Activated naive CD8-positive, alpha-beta T cell treated with anti-CD3 and anti-CD28 coated beads, Interleukin-2, amount 50 U/mL, for 24 hours (primary cell): ENCODE results near the gene MAN1C1.

Experiments
- ATAC-seq: fragments of 150-1000 bp; cut with Tn5 transposase; one replicate; pipeline ENCODE4 v1.10.0; 2021
- DNase-seq: peaks from one replicate; pipeline ENCODE4 v3.0.0; 2021
- H3K27ac Mint-ChIP-seq: one replicate; pipeline ENCODE4 v1.8.0; 2021; ENCODE audit warnings: mild to moderate bottlenecking, mixed read lengths
- H3K27me3 Mint-ChIP-seq: one replicate; pipeline ENCODE4 v1.8.0; 2021; ENCODE audit warnings: mixed read lengths
- H3K36me3 Mint-ChIP-seq: one replicate; pipeline ENCODE4 v1.8.0; 2021; ENCODE audit warnings: low read depth, mixed read lengths
- H3K4me1 Mint-ChIP-seq: one replicate; pipeline ENCODE4 v1.8.0; 2021; ENCODE audit warnings: mixed read lengths
- H3K4me3 Mint-ChIP-seq: one replicate; pipeline ENCODE4 v1.8.0; 2021; ENCODE audit warnings: mild to moderate bottlenecking, moderate library complexity, mixed read lengths
- H3K9me3 Mint-ChIP-seq: one replicate; pipeline ENCODE4 v1.8.0; 2021; ENCODE audit warnings: mixed read lengths

Gene MAN1C1

GRCh38 chr1:25774206-25774803 lies 157.7 kb downstream of the MAN1C1 start:
- Mint-ChIP-seq H3K9me3 (no peaks in the 10 kb centered on the region), H3K27ac (peak overlapping the region; percentile 75), H3K36me3 (no peaks in the 10 kb centered on the region), H3K4me1 (peaks cover 58% of the 10 kb centered on the region), H3K27me3 (peaks cover 6% of the 10 kb centered on the region), H3K4me3 (peak overlapping the region; percentile 52)
- no peak for ATAC-seq
- DNase-seq, result no peak

- H3K4me3 Mint-ChIP-seq, result peak overlapping the region; percentile 52
- H3K36me3 Mint-ChIP-seq, result no peaks in the 10 kb centered on the region
- H3K9me3 Mint-ChIP-seq, result no peaks in the 10 kb centered on the region
- H3K27ac Mint-ChIP-seq, result peak overlapping the region; percentile 75
- peak; percentile 83 for DNase-seq
- ATAC-seq, result peak; percentile 86
- peaks cover 6% of the 10 kb centered on the region for H3K27me3 Mint-ChIP-seq
- H3K4me1 Mint-ChIP-seq, result peaks cover 53% of the 10 kb centered on the region
Measured at GRCh38 chr1:25774921-25775771, 158.6 kb downstream of the MAN1C1 start.

GRCh38 chr1:25779388-25779787 lies 162.8 kb downstream of the MAN1C1 start:
- Mint-ChIP-seq H3K4me3 (no peak overlapping the region), H3K27me3 (no peaks in the 10 kb centered on the region), H3K36me3 (no peaks in the 10 kb centered on the region), H3K9me3 (no peaks in the 10 kb centered on the region), H3K27ac (no peak overlapping the region), H3K4me1 (peaks cover 16% of the 10 kb centered on the region)
- ATAC-seq (no peak), DNase-seq (no peak)

- Mint-ChIP-seq H3K4me1 (peaks cover 10% of the 10 kb centered on the region), H3K27me3 (no peaks in the 10 kb centered on the region), H3K27ac (no peak overlapping the region), H3K4me3 (no peak overlapping the region), H3K36me3 (no peaks in the 10 kb centered on the region), H3K9me3 (no peaks in the 10 kb centered on the region)
- no peak for DNase-seq
- no peak for ATAC-seq
Measured at GRCh38 chr1:25779894-25780293, 163.3 kb downstream of the MAN1C1 start.

- no peak for DNase-seq
- H3K27me3 Mint-ChIP-seq, result no peaks in the 10 kb centered on the region
- ATAC-seq, result no peak
- H3K4me1 Mint-ChIP-seq, result peaks cover 4% of the 10 kb centered on the region
- H3K9me3 Mint-ChIP-seq, result no peaks in the 10 kb centered on the region
- no peak overlapping the region for H3K4me3 Mint-ChIP-seq
- no peaks in the 10 kb centered on the region for H3K36me3 Mint-ChIP-seq
- no peak overlapping the region for H3K27ac Mint-ChIP-seq
Measured at GRCh38 chr1:25780318-25781129, 163.9 kb downstream of the MAN1C1 start.

GRCh38 chr1:25781130-25781433 lies 164.5 kb downstream of the MAN1C1 start:
- no peak overlapping the region for H3K4me3 Mint-ChIP-seq
- H3K27ac Mint-ChIP-seq, result no peak overlapping the region
- ATAC-seq (no peak), DNase-seq (no peak)
- H3K27me3 Mint-ChIP-seq, result no peaks in the 10 kb centered on the region
- peaks cover under 1% of the 10 kb centered on the region for H3K4me1 Mint-ChIP-seq
- H3K36me3 Mint-ChIP-seq, result no peaks in the 10 kb centered on the region
- no peaks in the 10 kb centered on the region for H3K9me3 Mint-ChIP-seq

GRCh38 chr1:25782608-25783201 lies 166.1 kb downstream of the MAN1C1 start:
- ATAC-seq (no peak), DNase-seq (no peak)
- no peaks in the 10 kb centered on the region for H3K36me3 Mint-ChIP-seq
- no peak overlapping the region for H3K4me3 Mint-ChIP-seq
- no peaks in the 10 kb centered on the region for H3K9me3 Mint-ChIP-seq
- no peaks in the 10 kb centered on the region for H3K27me3 Mint-ChIP-seq
- H3K4me1 Mint-ChIP-seq, result peaks cover 2% of the 10 kb centered on the region
- H3K27ac Mint-ChIP-seq, result no peak overlapping the region

GRCh38 chr1:25784575-25785051 lies 168.0 kb downstream of the MAN1C1 start:
- no peaks in the 10 kb centered on the region for H3K36me3 Mint-ChIP-seq
- H3K4me3 Mint-ChIP-seq, result no peak overlapping the region
- ATAC-seq (no peak), DNase-seq (no peak)
- peaks cover 2% of the 10 kb centered on the region for H3K4me1 Mint-ChIP-seq
- H3K27me3 Mint-ChIP-seq, result no peaks in the 10 kb centered on the region
- no peak overlapping the region for H3K27ac Mint-ChIP-seq
- no peaks in the 10 kb centered on the region for H3K9me3 Mint-ChIP-seq

- Mint-ChIP-seq H3K27me3 (no peaks in the 10 kb centered on the region), H3K9me3 (no peaks in the 10 kb centered on the region), H3K4me3 (no peak overlapping the region), H3K36me3 (no peaks in the 10 kb centered on the region), H3K4me1 (peaks cover 2% of the 10 kb centered on the region), H3K27ac (no peak overlapping the region)
- ATAC-seq (no peak), DNase-seq (no peak)
Measured at GRCh38 chr1:25785333-25786067, 168.9 kb downstream of the MAN1C1 start.

- peaks cover 2% of the 10 kb centered on the region for H3K4me1 Mint-ChIP-seq
- DNase-seq, result no peak
- H3K27ac Mint-ChIP-seq, result no peak overlapping the region
- ATAC-seq, result no peak
- H3K9me3 Mint-ChIP-seq, result no peaks in the 10 kb centered on the region
- H3K36me3 Mint-ChIP-seq, result no peaks in the 10 kb centered on the region
- no peaks in the 10 kb centered on the region for H3K27me3 Mint-ChIP-seq
- no peak overlapping the region for H3K4me3 Mint-ChIP-seq
Measured at GRCh38 chr1:25786887-25787759, 170.5 kb downstream of the MAN1C1 start.

- DNase-seq (no peak), ATAC-seq (no peak)
- no peak overlapping the region for H3K4me3 Mint-ChIP-seq
- H3K9me3 Mint-ChIP-seq, result no peaks in the 10 kb centered on the region
- peaks cover 2% of the 10 kb centered on the region for H3K4me1 Mint-ChIP-seq
- no peak overlapping the region for H3K27ac Mint-ChIP-seq
- no peaks in the 10 kb centered on the region for H3K27me3 Mint-ChIP-seq
- no peaks in the 10 kb centered on the region for H3K36me3 Mint-ChIP-seq
Measured at GRCh38 chr1:25787760-25788166, 171.2 kb downstream of the MAN1C1 start.

- H3K9me3 Mint-ChIP-seq, result no peaks in the 10 kb centered on the region
- DNase-seq, result no peak
- peaks cover 9% of the 10 kb centered on the region for H3K4me1 Mint-ChIP-seq
- no peak overlapping the region for H3K4me3 Mint-ChIP-seq
- no peak for ATAC-seq
- no peak overlapping the region for H3K27ac Mint-ChIP-seq
- no peaks in the 10 kb centered on the region for H3K27me3 Mint-ChIP-seq
- no peaks in the 10 kb centered on the region for H3K36me3 Mint-ChIP-seq
Measured at GRCh38 chr1:25790472-25790871, 173.9 kb downstream of the MAN1C1 start.

- Mint-ChIP-seq H3K27ac (no peak overlapping the region), H3K4me1 (peaks cover 24% of the 10 kb centered on the region), H3K9me3 (no peaks in the 10 kb centered on the region), H3K4me3 (no peak overlapping the region), H3K27me3 (no peaks in the 10 kb centered on the region), H3K36me3 (no peaks in the 10 kb centered on the region)
- DNase-seq (no peak), ATAC-seq (no peak)
Measured at GRCh38 chr1:25792115-25792514, 175.5 kb downstream of the MAN1C1 start.
